ENCODE results near the gene MUTYH.

MUTYH gene

GRCh38 chr1:45348609-45348965 is 8.3 kb upstream of the MUTYH start:
- DNase-seq (ENCODE audit: extremely low read depth, low read depth): no peak
- no peak for TF ChIP-seq CTCF (IDR thresholded peaks at IDR 0.05; ENCODE audit: low read depth, low read length)

- no peak for TF ChIP-seq CTCF (IDR thresholded peaks at IDR 0.05; ENCODE audit: low read depth, low read length)
- DNase-seq (ENCODE audit: extremely low read depth, low read depth): no peak
These were observed 7.8 kb upstream of the MUTYH start for GRCh38 chr1:45348020-45348419.

GRCh38 chr1:45346473-45346872 is 6.2 kb upstream of the MUTYH start:
- TF ChIP-seq CTCF (IDR thresholded peaks at IDR 0.05; ENCODE audit: low read depth, low read length): no peak

GRCh38 chr1:45345014-45345413 is 4.8 kb upstream of the MUTYH start:
- DNase-seq (ENCODE audit: extremely low read depth, low read depth): no peak
- no peak for TF ChIP-seq CTCF (IDR thresholded peaks at IDR 0.05; ENCODE audit: low read depth, low read length)

More at GRCh38 chr1:45346473-45346872, 6.2 kb upstream of the MUTYH start:
- no peak for DNase-seq (ENCODE audit: extremely low read depth, low read depth)

- DNase-seq (ENCODE audit: extremely low read depth, low read depth): no peak
- no peak for TF ChIP-seq CTCF (IDR thresholded peaks at IDR 0.05; ENCODE audit: low read depth, low read length)
These were observed 4.3 kb upstream of the MUTYH start for GRCh38 chr1:45344499-45344898.

- DNase-seq (ENCODE audit: extremely low read depth, low read depth): no peak
- TF ChIP-seq CTCF (IDR thresholded peaks at IDR 0.05; ENCODE audit: low read depth, low read length): no peak
These were observed 701 bp upstream of the MUTYH start for GRCh38 chr1:45340816-45341466.

GRCh38 chr1:45337630-45338325 is 2.5 kb downstream of the MUTYH start:
- no peak for DNase-seq (ENCODE audit: extremely low read depth, low read depth)
- no peak for TF ChIP-seq CTCF (IDR thresholded peaks at IDR 0.05; ENCODE audit: low read depth, low read length)
